Hepatocyte (in vitro differentiated cells): ENCODE results near the gene HADH. TPM values are rescaled to one million over a fixed set of nuclear protein-coding genes. Genes with fewer than 3 reads are reported as not detected.

Experiments
- DNase-seq: peaks from one replicate; pipeline ENCODE4 v3.0.0-alpha.2; 2016; ENCODE audit warnings: low spot score
- H2AFZ ChIP-seq: fragments of 200-600 bp; sonication (generic); 2 replicates; pipeline ENCODE4 v1.6.0; 2016; ENCODE audit warnings: antibody characterized with exemption, mild to moderate bottlenecking
- H3K27ac ChIP-seq: fragments of 200-600 bp; sonication (generic); 2 replicates; pipeline ENCODE4 v1.5.1; 2016; ENCODE audit warnings: mild to moderate bottlenecking
- H3K27me3 ChIP-seq: fragments of 200-600 bp; sonication (generic); 2 replicates; pipeline ENCODE4 v1.6.1; 2016
- H3K36me3 ChIP-seq: fragments of 200-600 bp; sonication (generic); replicated peaks from 2 replicates; pipeline ENCODE4 v1.5.1; 2016; ENCODE audit warnings: low read depth; ENCODE audit not compliant: insufficient read depth
- H3K4me1 ChIP-seq: fragments of 200-600 bp; sonication (generic); 2 replicates; pipeline ENCODE4 v1.5.1; 2016; ENCODE audit warnings: mild to moderate bottlenecking, moderate library complexity; ENCODE audit not compliant: insufficient read depth
- H3K4me2 ChIP-seq: fragments of 200-600 bp; sonication (generic); 2 replicates; pipeline ENCODE4 v1.6.0; 2016
- H3K4me3 ChIP-seq: fragments of 200-600 bp; sonication (generic); 2 replicates; pipeline ENCODE4 v1.5.1; 2016; ENCODE audit warnings: mild to moderate bottlenecking
- H3K79me2 ChIP-seq: fragments of 200-600 bp; sonication (generic); 2 replicates; pipeline ENCODE4 v1.6.0; 2017; ENCODE audit warnings: mild to moderate bottlenecking
- H3K9me2 ChIP-seq: fragments of 200-600 bp; sonication (generic); replicated peaks from 2 replicates; pipeline ENCODE4 v1.6.0; 2017; ENCODE audit warnings: mild to moderate bottlenecking; ENCODE audit not compliant: insufficient read depth
- H3K9me3 ChIP-seq: fragments of 200-600 bp; sonication (generic); 2 replicates; pipeline ENCODE4 v1.5.1; 2016; ENCODE audit warnings: low read depth, mild to moderate bottlenecking
- H4K20me1 ChIP-seq: fragments of 200-600 bp; sonication (generic); 2 replicates; pipeline ENCODE4 v1.6.0; 2016; ENCODE audit warnings: mild to moderate bottlenecking; ENCODE audit not compliant: insufficient read depth, poor library complexity, severe bottlenecking
- CTCF ChIP-seq: fragments of 200-600 bp; sonication (generic); IDR thresholded peaks from 2 replicates; pipeline ENCODE4 v1.5.1; 2016; ENCODE audit warnings: antibody characterized with exemption, mild to moderate bottlenecking; ENCODE audit not compliant: poor library complexity
- EZH2 ChIP-seq: fragments of 200-600 bp; sonication (generic); IDR thresholded peaks from 2 replicates; pipeline ENCODE4 v1.6.1; 2016; ENCODE audit warnings: antibody characterized with exemption, mild to moderate bottlenecking, borderline replicate concordance
- EZH2phosphoT487 ChIP-seq: fragments of 200-600 bp; sonication (generic); IDR thresholded peaks from one replicate; pipeline ENCODE4 v1.6.1; 2018; ENCODE audit warnings: antibody characterized with exemption, mild to moderate bottlenecking, low read depth, moderate library complexity; ENCODE audit not compliant: unreplicated experiment, severe bottlenecking
- WGBS: methylation state at CpG from one replicate; pipeline ENCODE4 v1.1.6; 2016; ENCODE audit warnings: low lambda C conversion rate; ENCODE audit errors: missing lambda C conversion rate; 5-methylcytosine and 5-hydroxymethylcytosine counted together
- polyA plus RNA-seq: library from polyadenylated mRNA; unstranded; fragments of >200 nt; fragmentation: Nextera tagmentation; extraction: Ambion mirVana; gene quantifications from 2 replicates; pipeline ENCODE4 v1.2.1, GENCODE V29; 2016
- total RNA-seq: library from RNA; depleted of rRNA; stranded (reverse); fragments of >200 nt; gene quantifications from 2 replicates; pipeline ENCODE4 v1.2.3, GENCODE V29; 2014

HADH gene
- total and polyA plus RNA-seq, 2 experiments from 2014 or later: 76.7 to 83.5 TPM

- 85% methylated on average over 5 of the region's 5 CpGs for WGBS
- no peaks in the 10 kb centered on the region for H3K9me2 ChIP-seq
- H3K27me3 ChIP-seq: no peaks in the 10 kb centered on the region
- H3K79me2 ChIP-seq: no peaks in the 10 kb centered on the region
- no peak overlapping the region for H2AFZ ChIP-seq
- DNase-seq: no peak
- H3K4me3 ChIP-seq: no peak overlapping the region
- no peak overlapping the region for H3K27ac ChIP-seq
- H4K20me1 ChIP-seq: no peaks in the 10 kb centered on the region
- no peak overlapping the region for H3K4me2 ChIP-seq
- no peaks in the 10 kb centered on the region for H3K9me3 ChIP-seq
- no peaks in the 10 kb centered on the region for H3K4me1 ChIP-seq
- TF ChIP-seq EZH2phosphoT487: no peak
- TF ChIP-seq EZH2: no peak
- no peak for TF ChIP-seq CTCF
- H3K36me3 ChIP-seq: peaks cover 3% of the 10 kb centered on the region
Measured at GRCh38 chr4:108024085-108024877, 34.6 kb downstream of the HADH start.

- Histone ChIP-seq H3K27me3 (no peaks in the 10 kb centered on the region), H3K36me3 (peaks cover 3% of the 10 kb centered on the region), H3K4me2 (no peak overlapping the region), H3K79me2 (no peaks in the 10 kb centered on the region), H3K9me3 (no peaks in the 10 kb centered on the region), H4K20me1 (no peaks in the 10 kb centered on the region), H3K9me2 (no peaks in the 10 kb centered on the region), H3K4me3 (no peak overlapping the region), H3K4me1 (no peaks in the 10 kb centered on the region), H2AFZ (no peak overlapping the region), H3K27ac (no peak overlapping the region)
- TF ChIP-seq CTCF (no peak), EZH2phosphoT487 (no peak), EZH2 (no peak)
- DNase-seq: no peak
Measured at GRCh38 chr4:108024878-108025165, 35.1 kb downstream of the HADH start.

GRCh38 chr4:108029016-108029720 is 39.5 kb downstream of the HADH start:
- no peak for DNase-seq
- peaks cover 4% of the 10 kb centered on the region for H3K36me3 ChIP-seq
- WGBS: 94% methylated on average over 9 of the region's 9 CpGs

More at GRCh38 chr4:108029016-108029720, 39.5 kb downstream of the HADH start:
- Histone ChIP-seq H3K9me3 (no peaks in the 10 kb centered on the region), H3K4me3 (no peak overlapping the region), H3K27me3 (no peaks in the 10 kb centered on the region), H3K27ac (no peak overlapping the region), H2AFZ (no peak overlapping the region), H3K4me1 (no peaks in the 10 kb centered on the region), H3K4me2 (no peak overlapping the region), H4K20me1 (no peaks in the 10 kb centered on the region), H3K9me2 (no peaks in the 10 kb centered on the region), H3K79me2 (no peaks in the 10 kb centered on the region)
- TF ChIP-seq EZH2: no peak
- no peak for TF ChIP-seq CTCF
- TF ChIP-seq EZH2phosphoT487: no peak
